Measurements from ENCODE around the gene DYNLT2.
A peak's percentile ranks its signal among the peaks of the same experiment; 100 is the strongest.
"Not testable (repeated sequence)": the region's sequence is repeated elsewhere in the genome, so short reads cannot be mapped to it uniquely, and the experiment has no call there.

The DYNLT2 gene

DNA sequence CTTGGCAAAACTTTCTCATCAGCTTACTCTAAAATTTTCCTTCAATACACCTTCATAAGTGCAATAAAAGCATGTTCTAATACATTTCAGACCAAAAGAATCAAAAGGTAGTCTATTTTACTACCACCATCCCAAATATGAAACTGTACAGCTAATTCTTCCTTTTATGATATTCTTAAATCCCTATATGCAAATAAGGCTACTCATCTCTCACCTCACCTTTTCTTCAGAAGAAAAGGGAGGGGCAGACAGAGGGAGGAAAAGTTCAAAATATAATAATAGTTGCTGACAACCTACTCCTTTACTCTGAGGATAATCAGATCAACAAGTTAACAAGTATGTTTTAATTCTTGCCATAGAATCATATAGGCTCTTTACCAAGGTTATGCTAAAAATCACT lies 42.1 kb downstream of the DYNLT2 start:
- no peaks in the 10 kb centered on the region for H3K27me3 ChIP-seq (ENCODE audit: insufficient read depth, insufficient read length)
- H3K4me1 ChIP-seq (ENCODE audit: insufficient read depth, insufficient read length) = no peaks in the 10 kb centered on the region
- H3K9me3 ChIP-seq (ENCODE audit: insufficient read depth, low read length) = no peaks in the 10 kb centered on the region
- H3K36me3 ChIP-seq (ENCODE audit: insufficient read depth, insufficient read length, low read length) = peaks cover 47% of the 10 kb centered on the region
- H3K9ac ChIP-seq (ENCODE audit: insufficient read length, low read depth) = no peak overlapping the region
- DNase-seq (ENCODE audit: low read depth, low spot score) = no peak
- TF ChIP-seq SUZ12 (IDR thresholded peaks at IDR 0.05; ENCODE audit: extremely low read depth, insufficient read depth, insufficient read length) (no peak), YY1 (IDR thresholded peaks at IDR 0.05; ENCODE audit: insufficient read depth, insufficient read length) (no peak), ZNF274 (IDR thresholded peaks at IDR 0.05; ENCODE audit: low read depth, low read length) (no peak)
- H3K4me3 ChIP-seq (ENCODE audit: insufficient read length, low read depth) = no peak overlapping the region

GRCh38 chr6:169707772-169708171 lies 43.6 kb downstream of the DYNLT2 start:
- no peaks in the 10 kb centered on the region for H3K9me3 ChIP-seq (ENCODE audit: insufficient read depth, low read length)
- no peak overlapping the region for H3K9ac ChIP-seq (ENCODE audit: insufficient read length, low read depth)
- TF ChIP-seq SUZ12 (IDR thresholded peaks at IDR 0.05; ENCODE audit: extremely low read depth, insufficient read depth, insufficient read length) (no peak), ZNF274 (IDR thresholded peaks at IDR 0.05; ENCODE audit: low read depth, low read length) (no peak), YY1 (IDR thresholded peaks at IDR 0.05; ENCODE audit: insufficient read depth, insufficient read length) (no peak)
- no peaks in the 10 kb centered on the region for H3K27me3 ChIP-seq (ENCODE audit: insufficient read depth, insufficient read length)
- H3K4me3 ChIP-seq (ENCODE audit: insufficient read length, low read depth) = no peak overlapping the region
- DNase-seq (ENCODE audit: low read depth, low spot score) = no peak
- H3K36me3 ChIP-seq (ENCODE audit: insufficient read depth, insufficient read length, low read length) = peaks cover 46% of the 10 kb centered on the region
- no peaks in the 10 kb centered on the region for H3K4me1 ChIP-seq (ENCODE audit: insufficient read depth, insufficient read length)

- H3K4me1 ChIP-seq (ENCODE audit: insufficient read depth, insufficient read length) = no peaks in the 10 kb centered on the region
- H3K9ac ChIP-seq (ENCODE audit: insufficient read length, low read depth) = peak overlapping the region; percentile 97
- no peak for TF ChIP-seq YY1 (IDR thresholded peaks at IDR 0.05; ENCODE audit: insufficient read depth, insufficient read length)
- TF ChIP-seq ZNF274 (IDR thresholded peaks at IDR 0.05; ENCODE audit: low read depth, low read length) = no peak
- TF ChIP-seq SUZ12 (IDR thresholded peaks at IDR 0.05; ENCODE audit: extremely low read depth, insufficient read depth, insufficient read length) = no peak
- no peaks in the 10 kb centered on the region for H3K9me3 ChIP-seq (ENCODE audit: insufficient read depth, low read length)
- H3K27me3 ChIP-seq (ENCODE audit: insufficient read depth, insufficient read length) = no peaks in the 10 kb centered on the region
- H3K36me3 ChIP-seq (ENCODE audit: insufficient read depth, insufficient read length, low read length) = peaks cover 35% of the 10 kb centered on the region
- DNase-seq (ENCODE audit: low read depth, low spot score) = no peak
- H3K4me3 ChIP-seq (ENCODE audit: insufficient read length, low read depth) = peak overlapping the region; percentile 94
Observed at GRCh38 chr6:169702840-169703246, 48.5 kb downstream of the DYNLT2 start.

DNA sequence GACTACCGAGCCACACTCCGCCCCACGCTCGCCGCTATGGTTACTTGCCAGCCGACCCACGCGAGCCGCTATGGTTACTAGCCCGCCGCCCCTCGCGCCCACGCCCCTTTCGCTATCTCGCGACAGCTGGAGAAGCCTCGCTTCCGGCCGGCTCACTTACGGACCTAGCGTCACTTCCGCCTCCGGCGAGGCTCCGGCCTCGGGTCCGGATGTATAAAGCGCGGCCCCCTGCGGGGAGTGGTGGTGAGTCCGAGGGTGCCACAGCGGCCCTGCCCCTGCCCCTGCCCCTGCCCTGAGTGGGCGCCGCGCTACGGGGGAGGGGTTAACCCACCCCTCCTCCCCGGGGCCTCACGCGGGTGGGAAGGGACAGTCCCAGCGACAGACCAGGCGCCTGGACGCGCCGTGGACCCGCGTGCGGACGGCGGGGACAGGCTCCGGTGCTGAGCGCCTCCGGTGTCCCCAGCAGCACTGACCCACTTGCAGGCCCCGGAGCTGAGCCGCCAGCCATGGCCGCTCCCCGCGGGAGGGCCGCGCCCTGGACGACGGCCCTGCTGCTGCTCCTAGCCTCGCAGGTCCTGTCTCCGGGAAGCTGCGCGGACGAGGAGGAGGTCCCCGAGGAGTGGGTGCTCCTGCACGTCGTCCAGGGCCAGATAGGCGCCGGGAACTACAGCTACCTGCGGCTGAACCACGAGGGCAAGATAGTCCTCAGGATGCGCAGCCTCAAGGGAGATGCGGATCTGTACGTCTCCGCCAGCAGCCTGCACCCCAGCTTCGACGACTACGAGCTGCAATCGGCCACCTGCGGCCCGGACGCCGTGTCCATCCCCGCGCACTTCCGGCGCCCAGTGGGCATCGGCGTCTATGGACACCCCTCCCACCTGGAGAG lies 49.2 kb downstream of the DYNLT2 start, which contains the start of the genes C6orf120 and WDR27:
Gene C6orf120, plus strand, starts transcription at position 173 of the 886 bp plus-strand sequence. Its CDS starts 334 bp downstream, at position 507.
Gene WDR27, minus strand, starts transcription at position 76 of the 886 bp plus-strand sequence. CDS start 13,024 bp downstream, outside the sequence.
- peak; percentile 82 for DNase-seq (ENCODE audit: low read depth, low spot score)

DNA sequence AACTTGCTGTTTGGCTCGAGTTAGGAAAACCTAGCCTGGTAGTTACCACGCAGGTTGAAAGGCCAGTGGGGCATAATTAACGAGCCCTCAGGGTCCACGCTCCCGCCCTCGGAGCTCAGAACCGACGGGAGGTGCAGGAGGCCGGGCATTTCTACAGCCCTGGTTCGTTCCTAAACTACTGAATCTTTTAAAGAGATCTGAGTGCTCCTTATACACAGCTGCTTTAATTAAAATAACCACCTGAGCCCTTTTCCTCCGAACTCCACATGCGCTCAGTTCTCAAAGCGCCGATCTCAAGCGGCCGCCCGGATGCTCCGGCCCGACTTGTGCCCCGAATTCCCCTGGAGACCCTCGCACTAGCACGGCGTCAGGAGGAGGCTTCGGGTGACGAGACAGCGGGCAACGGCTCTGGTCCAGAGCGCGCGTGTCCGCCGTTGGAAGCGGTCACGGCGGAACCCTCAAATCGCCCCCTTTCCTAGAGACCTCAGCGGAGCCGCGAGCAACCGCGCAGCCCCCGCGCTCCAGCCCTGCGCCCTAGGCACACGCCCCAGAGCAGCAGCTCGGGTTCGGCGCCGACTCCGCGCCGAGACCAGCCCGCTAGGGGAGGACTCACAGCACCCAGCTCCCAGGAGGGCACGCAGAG lies 49.9 kb downstream of the DYNLT2 start:
- Histone ChIP-seq H3K27me3 (ENCODE audit: insufficient read depth, insufficient read length) (no peaks in the 10 kb centered on the region), H3K36me3 (ENCODE audit: insufficient read depth, insufficient read length, low read length) (peaks cover 41% of the 10 kb centered on the region), H3K9ac (ENCODE audit: insufficient read length, low read depth) (peak overlapping the region; percentile 97), H3K9me3 (ENCODE audit: insufficient read depth, low read length) (peaks cover 2% of the 10 kb centered on the region; the same call in 1 of the 2 replicates), H3K4me3 (ENCODE audit: insufficient read length, low read depth) (peak overlapping the region; percentile 94), H3K4me1 (ENCODE audit: insufficient read depth, insufficient read length) (no peaks in the 10 kb centered on the region)
- DNase-seq (ENCODE audit: low read depth, low spot score) = no peak
- no peak for TF ChIP-seq YY1 (IDR thresholded peaks at IDR 0.05; ENCODE audit: insufficient read depth, insufficient read length)
- TF ChIP-seq ZNF274 (IDR thresholded peaks at IDR 0.05; ENCODE audit: low read depth, low read length) = no peak
- TF ChIP-seq SUZ12 (IDR thresholded peaks at IDR 0.05; ENCODE audit: extremely low read depth, insufficient read depth, insufficient read length) = no peak

More for the DNA sequence above, 49.2 kb downstream of the DYNLT2 start, which contains the start of the genes C6orf120 and WDR27:
- Histone ChIP-seq H3K36me3 (ENCODE audit: insufficient read depth, insufficient read length, low read length) (peaks cover 40% of the 10 kb centered on the region), H3K27me3 (ENCODE audit: insufficient read depth, insufficient read length) (no peaks in the 10 kb centered on the region), H3K4me1 (ENCODE audit: insufficient read depth, insufficient read length) (no peaks in the 10 kb centered on the region), H3K9me3 (ENCODE audit: insufficient read depth, low read length) (no peaks in the 10 kb centered on the region), H3K4me3 (ENCODE audit: insufficient read length, low read depth) (peak within 1 kb of the TSS; percentile 94), H3K9ac (ENCODE audit: insufficient read length, low read depth) (peak within 1 kb of the TSS; percentile 97)
- TF ChIP-seq ZNF274 (IDR thresholded peaks at IDR 0.05; ENCODE audit: low read depth, low read length) = no peak
- no peak for TF ChIP-seq YY1 (IDR thresholded peaks at IDR 0.05; ENCODE audit: insufficient read depth, insufficient read length)
- no peak for TF ChIP-seq SUZ12 (IDR thresholded peaks at IDR 0.05; ENCODE audit: extremely low read depth, insufficient read depth, insufficient read length)

DNA sequence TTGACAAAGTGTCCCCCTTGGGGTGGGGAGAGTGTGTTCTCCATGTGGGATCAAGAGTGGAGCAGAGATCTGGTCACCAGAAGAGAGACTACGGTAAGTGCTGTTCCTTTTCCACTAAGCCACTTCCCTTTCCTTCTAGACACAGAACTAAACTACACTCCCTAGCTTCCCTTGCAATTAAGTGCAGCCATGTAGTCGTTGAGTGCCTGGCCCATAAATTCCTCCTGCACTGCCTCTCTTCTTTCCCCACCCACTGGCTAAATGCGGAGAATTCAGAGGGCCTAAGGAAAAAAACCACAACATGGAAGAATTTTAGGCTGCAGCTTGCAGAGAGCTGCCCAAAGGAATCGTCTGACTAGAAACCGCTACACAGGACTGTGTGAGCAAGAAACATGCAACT lies 51.1 kb downstream of the DYNLT2 start:
- peaks cover 5% of the 10 kb centered on the region; the same call in 1 of the 2 replicates for H3K9me3 ChIP-seq (ENCODE audit: insufficient read depth, low read length)
- no peak overlapping the region for H3K9ac ChIP-seq (ENCODE audit: insufficient read length, low read depth)
- H3K4me3 ChIP-seq (ENCODE audit: insufficient read length, low read depth) = no peak overlapping the region
- H3K27me3 ChIP-seq (ENCODE audit: insufficient read depth, insufficient read length) = no peaks in the 10 kb centered on the region
- TF ChIP-seq SUZ12 (IDR thresholded peaks at IDR 0.05; ENCODE audit: extremely low read depth, insufficient read depth, insufficient read length) (no peak), ZNF274 (IDR thresholded peaks at IDR 0.05; ENCODE audit: low read depth, low read length) (no peak), YY1 (IDR thresholded peaks at IDR 0.05; ENCODE audit: insufficient read depth, insufficient read length) (no peak)
- no peaks in the 10 kb centered on the region for H3K4me1 ChIP-seq (ENCODE audit: insufficient read depth, insufficient read length)
- no peak for DNase-seq (ENCODE audit: low read depth, low spot score)
- H3K36me3 ChIP-seq (ENCODE audit: insufficient read depth, insufficient read length, low read length) = peaks cover 43% of the 10 kb centered on the region

DNA sequence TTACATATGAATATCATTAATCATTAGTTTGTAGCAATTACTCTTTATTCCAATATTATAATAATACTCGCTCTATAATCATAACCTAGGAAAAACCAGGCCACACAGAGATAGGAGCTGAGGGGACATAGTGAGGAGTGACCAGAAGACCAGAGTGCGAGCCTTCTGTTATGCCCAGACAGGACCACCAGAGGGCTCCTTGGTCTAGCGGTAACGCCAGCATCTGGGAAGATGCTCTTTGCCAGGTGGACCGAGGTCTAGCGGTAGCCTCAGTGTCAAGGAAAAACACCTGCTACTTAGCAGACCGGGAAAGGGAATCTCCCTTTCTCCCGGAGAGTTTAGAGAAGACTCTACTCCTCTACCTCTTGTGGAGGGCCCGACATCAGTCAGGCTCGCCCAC lies 54.3 kb downstream of the DYNLT2 start:
- not testable (repeated sequence) for H3K9ac ChIP-seq (ENCODE audit: insufficient read length, low read depth); H3K27me3 ChIP-seq (ENCODE audit: insufficient read depth, insufficient read length); H3K4me3 ChIP-seq (ENCODE audit: insufficient read length, low read depth); H3K9me3 ChIP-seq (ENCODE audit: insufficient read depth, low read length); DNase-seq (ENCODE audit: low read depth, low spot score); H3K4me1 ChIP-seq (ENCODE audit: insufficient read depth, insufficient read length)
- peaks cover 48% of the 10 kb centered on the region for H3K36me3 ChIP-seq (ENCODE audit: insufficient read depth, insufficient read length, low read length)

All from NT2/D1 (cell line).